Measurements from ENCODE around the gene ACKR2. TPM values are rescaled to one million over a fixed set of nuclear protein-coding genes. Genes with fewer than 3 reads are reported as not detected.

ACKR2 gene
- total and polyA plus RNA-seq, 2 experiments from 2014 or later: 1.7 to 3.9 TPM

GRCh38 chr3:42894698-42895579 lies 85.7 kb downstream of the ACKR2 start:
- no peaks in the 10 kb centered on the region for H3K79me2 ChIP-seq
- no peaks in the 10 kb centered on the region for H3K9me3 ChIP-seq (ENCODE audit: low read depth)
- no peaks in the 10 kb centered on the region for H3K27me3 ChIP-seq
- TF ChIP-seq EZH2phosphoT487 (IDR thresholded peaks at IDR 0.05; ENCODE audit: low read depth, severe bottlenecking, unreplicated experiment) (no peak), EZH2 (IDR thresholded peaks at IDR 0.05; ENCODE audit: borderline replicate concordance) (no peak), CTCF (IDR thresholded peaks at IDR 0.05; ENCODE audit: poor library complexity) (no peak)
- no peak overlapping the region for H3K4me2 ChIP-seq
- H4K20me1 ChIP-seq (ENCODE audit: insufficient read depth, poor library complexity, severe bottlenecking): no peaks in the 10 kb centered on the region
- no peak overlapping the region for H2AFZ ChIP-seq
- no peaks in the 10 kb centered on the region for H3K36me3 ChIP-seq (replicated peaks; ENCODE audit: insufficient read depth, low read depth)
- no peaks in the 10 kb centered on the region for H3K9me2 ChIP-seq (replicated peaks; ENCODE audit: insufficient read depth)
- no peak overlapping the region for H3K4me3 ChIP-seq
- no peaks in the 10 kb centered on the region for H3K4me1 ChIP-seq (ENCODE audit: insufficient read depth)
- DNase-seq (ENCODE audit: low spot score): peak; percentile 43
- WGBS (ENCODE audit: low lambda C conversion rate, missing lambda C conversion rate): 71% methylated on average over 3 of the region's 3 CpGs
- H3K27ac ChIP-seq: peak overlapping the region; percentile 49

DNA sequence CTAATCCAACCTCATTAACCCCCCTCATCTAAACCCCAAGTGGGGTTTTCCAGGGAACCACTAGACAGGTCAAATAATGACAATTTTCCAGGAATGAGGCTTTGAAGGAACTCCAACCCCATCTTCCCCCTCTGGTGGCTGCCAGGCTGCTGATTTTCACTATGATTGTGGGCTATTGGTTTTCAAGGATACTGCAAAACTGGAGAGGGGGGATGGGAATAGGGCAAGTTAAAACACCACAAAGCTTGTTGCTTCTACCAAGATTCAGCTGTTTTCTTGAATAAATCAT lies 86.3 kb downstream of the ACKR2 start:
- Histone ChIP-seq H3K36me3 (replicated peaks; ENCODE audit: insufficient read depth, low read depth) (no peaks in the 10 kb centered on the region), H3K27ac (peak overlapping the region; percentile 49), H3K9me2 (replicated peaks; ENCODE audit: insufficient read depth) (no peaks in the 10 kb centered on the region), H3K9me3 (ENCODE audit: low read depth) (no peaks in the 10 kb centered on the region), H3K4me2 (no peak overlapping the region), H3K79me2 (no peaks in the 10 kb centered on the region), H3K27me3 (no peaks in the 10 kb centered on the region), H3K4me3 (no peak overlapping the region), H3K4me1 (ENCODE audit: insufficient read depth) (no peaks in the 10 kb centered on the region), H4K20me1 (ENCODE audit: insufficient read depth, poor library complexity, severe bottlenecking) (no peaks in the 10 kb centered on the region), H2AFZ (no peak overlapping the region)
- no peak for DNase-seq (ENCODE audit: low spot score)
- no peak for TF ChIP-seq EZH2 (IDR thresholded peaks at IDR 0.05; ENCODE audit: borderline replicate concordance)
- no peak for TF ChIP-seq CTCF (IDR thresholded peaks at IDR 0.05; ENCODE audit: poor library complexity)
- TF ChIP-seq EZH2phosphoT487 (IDR thresholded peaks at IDR 0.05; ENCODE audit: low read depth, severe bottlenecking, unreplicated experiment): no peak

DNA sequence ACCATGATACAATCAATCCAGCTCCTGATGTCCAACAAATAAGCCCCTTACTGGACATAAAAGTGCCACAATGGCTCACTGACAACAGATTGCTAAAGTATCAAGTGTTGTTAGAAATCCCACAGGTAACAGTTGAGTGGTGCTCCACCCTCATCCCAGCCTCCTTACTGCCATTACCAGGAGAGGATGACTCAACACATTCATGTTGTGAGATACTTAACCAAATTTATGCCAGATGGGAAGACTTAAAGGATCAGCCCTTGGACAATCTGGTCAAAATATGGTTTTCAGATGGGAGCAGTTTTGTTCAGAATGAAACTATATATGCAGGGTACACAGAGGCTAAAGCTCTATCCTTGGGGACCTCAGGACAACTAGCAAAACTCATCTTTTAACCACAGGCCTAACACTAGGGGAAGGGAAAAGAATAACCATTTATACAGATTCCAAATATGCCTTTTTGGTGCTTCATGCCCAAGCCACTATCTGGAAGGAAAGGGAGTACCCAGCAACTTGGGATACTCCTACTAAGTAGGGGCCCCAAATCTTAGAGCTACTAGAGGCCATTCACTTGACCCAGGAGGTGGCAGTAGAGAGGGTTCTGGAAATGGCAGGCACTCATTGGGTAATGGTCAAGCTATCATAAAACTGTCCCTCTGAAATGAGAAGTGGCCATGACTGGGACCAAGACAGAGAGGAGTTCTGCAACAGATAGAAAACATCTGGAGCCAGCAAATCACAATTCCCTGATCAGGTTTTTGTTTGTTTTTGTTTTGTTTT lies 89.8 kb downstream of the ACKR2 start:
- H2AFZ ChIP-seq: no peak overlapping the region
- H3K36me3 ChIP-seq (replicated peaks; ENCODE audit: insufficient read depth, low read depth): no peaks in the 10 kb centered on the region
- TF ChIP-seq EZH2 (IDR thresholded peaks at IDR 0.05; ENCODE audit: borderline replicate concordance) (no peak), CTCF (IDR thresholded peaks at IDR 0.05; ENCODE audit: poor library complexity) (no peak), EZH2phosphoT487 (IDR thresholded peaks at IDR 0.05; ENCODE audit: low read depth, severe bottlenecking, unreplicated experiment) (no peak)
- H3K4me2 ChIP-seq: no peak overlapping the region
- no peaks in the 10 kb centered on the region for H3K79me2 ChIP-seq
- H3K27ac ChIP-seq: no peak overlapping the region
- H3K4me1 ChIP-seq (ENCODE audit: insufficient read depth): no peaks in the 10 kb centered on the region
- H4K20me1 ChIP-seq (ENCODE audit: insufficient read depth, poor library complexity, severe bottlenecking): no peaks in the 10 kb centered on the region
- no peaks in the 10 kb centered on the region for H3K9me3 ChIP-seq (ENCODE audit: low read depth)
- H3K4me3 ChIP-seq: no peak overlapping the region
- no peaks in the 10 kb centered on the region for H3K9me2 ChIP-seq (replicated peaks; ENCODE audit: insufficient read depth)
- no peak for DNase-seq (ENCODE audit: low spot score)
- no peaks in the 10 kb centered on the region for H3K27me3 ChIP-seq

Data from hepatocyte (in vitro differentiated cells).